ENCODE data around the gene ROBO2. TPM values are rescaled to one million over a fixed set of nuclear protein-coding genes. Genes with fewer than 3 reads are reported as not detected.

Gene ROBO2
- total RNA-seq, 4 donors from 2014 or later: under 0.01 to 2.9 (median 1.0) TPM

GRCh38 chr3:77623500-77623899, 583.6 kb downstream of the ROBO2 start:
- Histone ChIP-seq H3K9me3 (no peaks in the 10 kb centered on the region), H3K4me1 (no peaks in the 10 kb centered on the region), H3K4me3 (no peak overlapping the region), H3K36me3 (no peaks in the 10 kb centered on the region), H3K27me3 (no peaks in the 10 kb centered on the region), H3K27ac (no peak overlapping the region)
- no peak for ATAC-seq
- TF ChIP-seq, protein P1, sequence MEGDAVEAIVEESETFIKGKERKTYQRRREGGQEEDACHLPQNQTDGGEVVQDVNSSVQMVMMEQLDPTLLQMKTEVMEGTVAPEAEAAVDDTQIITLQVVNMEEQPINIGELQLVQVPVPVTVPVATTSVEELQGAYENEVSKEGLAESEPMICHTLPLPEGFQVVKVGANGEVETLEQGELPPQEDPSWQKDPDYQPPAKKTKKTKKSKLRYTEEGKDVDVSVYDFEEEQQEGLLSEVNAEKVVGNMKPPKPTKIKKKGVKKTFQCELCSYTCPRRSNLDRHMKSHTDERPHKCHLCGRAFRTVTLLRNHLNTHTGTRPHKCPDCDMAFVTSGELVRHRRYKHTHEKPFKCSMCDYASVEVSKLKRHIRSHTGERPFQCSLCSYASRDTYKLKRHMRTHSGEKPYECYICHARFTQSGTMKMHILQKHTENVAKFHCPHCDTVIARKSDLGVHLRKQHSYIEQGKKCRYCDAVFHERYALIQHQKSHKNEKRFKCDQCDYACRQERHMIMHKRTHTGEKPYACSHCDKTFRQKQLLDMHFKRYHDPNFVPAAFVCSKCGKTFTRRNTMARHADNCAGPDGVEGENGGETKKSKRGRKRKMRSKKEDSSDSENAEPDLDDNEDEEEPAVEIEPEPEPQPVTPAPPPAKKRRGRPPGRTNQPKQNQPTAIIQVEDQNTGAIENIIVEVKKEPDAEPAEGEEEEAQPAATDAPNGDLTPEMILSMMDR (IDR thresholded peaks at IDR 0.05): no peak
- TF ChIP-seq EP300 (IDR thresholded peaks at IDR 0.05): no peak
- no peak for TF ChIP-seq POLR2A (IDR thresholded peaks at IDR 0.05)
- no peak for TF ChIP-seq POLR2AphosphoS5 (IDR thresholded peaks at IDR 0.05)
- WGBS, 2 donors (ENCODE audit: low coverage in 1 of 2): 82 to 85% methylated on average over 2 of the region's 2 CpGs

GRCh38 chr3:77626157-77626556, 586.3 kb downstream of the ROBO2 start:
- no peaks in the 10 kb centered on the region for H3K9me3 ChIP-seq
- no peaks in the 10 kb centered on the region for H3K4me1 ChIP-seq
- H3K36me3 ChIP-seq: no peaks in the 10 kb centered on the region
- no peak for ATAC-seq
- TF ChIP-seq POLR2AphosphoS5 (IDR thresholded peaks at IDR 0.05): no peak
- TF ChIP-seq EP300 (IDR thresholded peaks at IDR 0.05): no peak
- no peak for TF ChIP-seq POLR2A (IDR thresholded peaks at IDR 0.05)
- TF ChIP-seq, protein P1 (IDR thresholded peaks at IDR 0.05): no peak
- H3K4me3 ChIP-seq: no peak overlapping the region
- H3K27me3 ChIP-seq: no peaks in the 10 kb centered on the region
- H3K27ac ChIP-seq: no peak overlapping the region
- 73 to 90% methylated on average over 1 of the region's 1 CpG for WGBS, 2 donors (ENCODE audit: low coverage in 1 of 2)

DNA sequence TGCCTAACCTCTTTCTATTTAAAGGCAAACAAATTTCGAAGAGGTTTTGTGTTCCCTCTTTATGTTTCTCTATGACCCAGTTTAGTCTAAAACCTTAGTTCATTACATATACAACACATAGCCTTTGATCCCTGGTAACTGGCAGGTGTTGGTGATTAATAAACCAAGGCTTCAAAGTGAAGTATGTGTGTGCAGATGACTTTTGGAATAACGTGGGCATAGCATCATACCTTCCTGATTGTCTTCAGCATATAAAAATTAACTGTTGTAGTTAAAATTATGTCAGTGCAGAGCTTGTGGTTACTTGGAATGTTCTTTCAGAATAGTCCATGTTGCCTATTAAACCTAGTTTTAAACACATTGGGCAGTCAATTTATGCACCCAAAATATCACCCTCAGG, 608.3 kb downstream of the ROBO2 start:
- Histone ChIP-seq H3K27me3 (no peaks in the 10 kb centered on the region), H3K4me3 (no peak overlapping the region), H3K4me1 (no peaks in the 10 kb centered on the region), H3K27ac (no peak overlapping the region), H3K36me3 (no peaks in the 10 kb centered on the region), H3K9me3 (no peaks in the 10 kb centered on the region)
- no peak for TF ChIP-seq POLR2A (IDR thresholded peaks at IDR 0.05)
- TF ChIP-seq POLR2AphosphoS5 (IDR thresholded peaks at IDR 0.05): no peak
- TF ChIP-seq, protein P1 (IDR thresholded peaks at IDR 0.05): no peak
- no peak for TF ChIP-seq EP300 (IDR thresholded peaks at IDR 0.05)
- no peak for ATAC-seq
- WGBS, 2 donors (ENCODE audit: low coverage in 1 of 2): 23 to 31% methylated on average over 2 of the region's 2 CpGs

GRCh38 chr3:77648664-77649063, 608.8 kb downstream of the ROBO2 start:
- Histone ChIP-seq H3K9me3 (no peaks in the 10 kb centered on the region), H3K4me1 (no peaks in the 10 kb centered on the region), H3K27ac (no peak overlapping the region), H3K36me3 (no peaks in the 10 kb centered on the region), H3K4me3 (no peak overlapping the region), H3K27me3 (no peaks in the 10 kb centered on the region)
- ATAC-seq: no peak
- WGBS, 2 donors (ENCODE audit: low coverage in 1 of 2): 52 to 63% methylated on average over 3 to 4 of the region's 4 CpGs
- TF ChIP-seq POLR2AphosphoS5 (IDR thresholded peaks at IDR 0.05) (no peak), EP300 (IDR thresholded peaks at IDR 0.05) (no peak), POLR2A (IDR thresholded peaks at IDR 0.05) (no peak)
- TF ChIP-seq, protein P1 (IDR thresholded peaks at IDR 0.05): no peak

DNA sequence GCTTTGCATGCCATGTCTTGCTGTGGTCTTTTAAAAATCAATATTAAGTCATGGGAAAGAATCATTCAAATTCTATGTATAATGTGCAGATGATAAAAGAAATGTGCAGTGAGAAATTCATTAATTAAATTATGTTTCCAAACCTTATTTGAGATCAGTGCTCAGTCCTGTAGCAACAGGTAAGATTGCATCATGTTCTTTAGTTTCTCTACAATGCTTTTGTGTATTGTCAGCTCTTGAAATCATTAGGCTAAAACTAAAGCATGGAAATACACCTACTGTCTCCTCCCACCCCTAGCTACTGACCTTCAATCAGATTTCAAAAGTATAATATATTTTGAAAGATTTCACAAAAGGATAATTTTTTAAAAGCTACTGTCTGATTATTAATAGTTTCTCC, 612.7 kb downstream of the ROBO2 start:
- Histone ChIP-seq H3K4me1 (no peaks in the 10 kb centered on the region), H3K27me3 (no peaks in the 10 kb centered on the region), H3K36me3 (no peaks in the 10 kb centered on the region), H3K4me3 (no peak overlapping the region), H3K27ac (no peak overlapping the region), H3K9me3 (no peaks in the 10 kb centered on the region)
- TF ChIP-seq POLR2A (IDR thresholded peaks at IDR 0.05): no peak
- TF ChIP-seq, protein P1 (IDR thresholded peaks at IDR 0.05): no peak
- TF ChIP-seq POLR2AphosphoS5 (IDR thresholded peaks at IDR 0.05): no peak
- no peak for TF ChIP-seq EP300 (IDR thresholded peaks at IDR 0.05)
- ATAC-seq: no peak
